SJCRH30 (cell line): ENCODE results near the gene HUNK. TPM values are rescaled to one million over a fixed set of nuclear protein-coding genes. Genes with fewer than 3 reads are reported as not detected.
"Not testable (repeated sequence)": the region's sequence is repeated elsewhere in the genome, so short reads cannot be mapped to it uniquely, and the experiment has no call there.

Source experiments
- DNase-seq, 2 experiments: peaks; one replicate each; pipeline ENCODE4 v3.0.0-alpha.2; 2015 to 2020
- H3K27ac ChIP-seq: fragments of 250-450 bp; sonication (Bioruptor Pico); 2 replicates; pipeline ENCODE4 v1.5.1; 2020; ENCODE audit warnings: mild to moderate bottlenecking, moderate library complexity
- H3K27me3 ChIP-seq: fragments of 250-450 bp; sonication (Bioruptor Pico); 2 replicates; pipeline ENCODE4 v1.5.1; 2020; ENCODE audit warnings: mild to moderate bottlenecking, moderate library complexity
- H3K36me3 ChIP-seq: fragments of 250-450 bp; sonication (Bioruptor Pico); 2 replicates; pipeline ENCODE4 v1.5.1; 2020; ENCODE audit warnings: mild to moderate bottlenecking, moderate library complexity
- H3K4me1 ChIP-seq: fragments of 250-450 bp; sonication (Bioruptor Pico); 2 replicates; pipeline ENCODE4 v1.5.1; 2020; ENCODE audit warnings: mild to moderate bottlenecking, moderate library complexity
- H3K4me3 ChIP-seq: fragments of 250-450 bp; sonication (Bioruptor Pico); 2 replicates; pipeline ENCODE4 v1.5.1; 2020; ENCODE audit warnings: mild to moderate bottlenecking, moderate library complexity
- H3K9me3 ChIP-seq: fragments of 250-450 bp; sonication (Bioruptor Pico); replicated peaks from 2 replicates; pipeline ENCODE4 v1.5.1; 2020; ENCODE audit warnings: mild to moderate bottlenecking, moderate library complexity
- total RNA-seq: library from RNA; depleted of rRNA; stranded (reverse); fragments of >200 nt; shearing (Covaris generic); gene quantifications from 2 replicates; pipeline ENCODE4 v1.2.3, GENCODE V29; 2014

Gene HUNK
- total RNA-seq, 1 experiment from 2014 or later = 38.9 TPM

DNA sequence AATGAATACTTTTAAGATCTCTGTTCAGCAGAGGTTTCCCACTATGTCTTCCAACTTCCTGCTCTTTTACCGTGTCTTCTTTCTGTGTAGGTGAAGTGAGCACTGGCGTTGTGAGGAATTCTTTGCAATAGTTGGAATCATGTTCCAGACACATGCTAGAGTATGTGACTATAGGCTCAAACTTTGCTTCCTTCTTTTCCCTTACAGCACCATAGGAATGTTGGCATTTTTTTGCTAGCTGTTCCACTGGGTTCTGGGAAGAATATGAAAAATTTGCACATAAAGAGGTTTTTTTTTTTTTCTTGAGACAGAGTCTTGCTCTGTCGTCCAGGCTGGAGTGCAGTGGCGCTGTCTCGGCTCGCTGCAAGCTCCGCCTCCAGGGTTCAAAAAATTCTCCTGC is 15.7 kb upstream of the HUNK start:
- H3K27me3 ChIP-seq = no peaks in the 10 kb centered on the region
- DNase-seq = no peak
- H3K36me3 ChIP-seq = no peaks in the 10 kb centered on the region
- no peak overlapping the region for H3K27ac ChIP-seq
- H3K9me3 ChIP-seq = no peaks in the 10 kb centered on the region; the same call in 1 of the 2 replicates
- no peak overlapping the region for H3K4me3 ChIP-seq
- H3K4me1 ChIP-seq = peaks cover 14% of the 10 kb centered on the region; the same call in 1 of the 2 replicates

DNA sequence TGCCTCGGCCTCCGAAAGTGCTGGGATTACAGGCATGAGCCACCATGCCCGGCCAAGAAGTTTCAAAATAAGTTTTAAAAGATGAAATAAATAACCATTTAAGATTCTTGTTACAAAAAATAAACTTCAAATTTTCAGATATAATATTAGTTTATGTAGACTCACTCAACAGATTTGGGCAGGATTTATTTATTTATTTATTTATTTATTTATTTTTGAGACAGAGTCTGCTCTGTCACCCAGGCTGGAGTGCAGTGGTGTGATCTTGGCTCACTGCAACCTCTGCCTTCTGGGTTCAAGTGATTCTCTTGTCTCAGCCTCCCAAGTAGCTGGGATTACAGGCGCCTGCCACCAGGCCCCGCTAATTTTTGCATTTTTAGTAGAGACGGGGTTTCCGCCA is 15.2 kb upstream of the HUNK start:
- peaks cover 14% of the 10 kb centered on the region; the same call in 1 of the 2 replicates for H3K4me1 ChIP-seq
- H3K36me3 ChIP-seq, DNase-seq, H3K27ac ChIP-seq, H3K9me3 ChIP-seq, H3K27me3 ChIP-seq, H3K4me3 ChIP-seq: not testable (repeated sequence)

DNA sequence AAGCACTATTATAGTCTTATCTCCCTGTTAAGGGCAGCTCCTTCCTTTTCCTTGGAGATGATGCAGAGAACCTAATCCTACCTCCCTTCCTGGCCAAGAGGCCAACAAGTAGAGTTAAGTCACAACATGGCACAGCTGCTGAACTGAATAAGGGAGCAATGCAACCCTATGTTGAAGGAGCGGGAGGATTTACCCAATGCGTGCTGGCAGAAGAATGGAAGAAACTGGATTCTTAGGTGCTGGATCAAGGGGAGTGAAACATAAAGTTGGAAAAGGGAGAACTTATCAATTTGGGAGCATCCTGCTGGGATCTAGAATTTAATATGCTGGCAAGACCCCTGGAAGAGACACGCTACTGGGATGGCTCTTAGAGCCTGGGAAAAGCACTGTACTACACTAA is 12.0 kb upstream of the HUNK start:
- Histone ChIP-seq H3K27ac (no peak overlapping the region), H3K4me3 (no peak overlapping the region), H3K4me1 (no peaks in the 10 kb centered on the region), H3K36me3 (no peaks in the 10 kb centered on the region), H3K9me3 (no peaks in the 10 kb centered on the region; the same call in 1 of the 2 replicates), H3K27me3 (no peaks in the 10 kb centered on the region)
- DNase-seq = no peak

DNA sequence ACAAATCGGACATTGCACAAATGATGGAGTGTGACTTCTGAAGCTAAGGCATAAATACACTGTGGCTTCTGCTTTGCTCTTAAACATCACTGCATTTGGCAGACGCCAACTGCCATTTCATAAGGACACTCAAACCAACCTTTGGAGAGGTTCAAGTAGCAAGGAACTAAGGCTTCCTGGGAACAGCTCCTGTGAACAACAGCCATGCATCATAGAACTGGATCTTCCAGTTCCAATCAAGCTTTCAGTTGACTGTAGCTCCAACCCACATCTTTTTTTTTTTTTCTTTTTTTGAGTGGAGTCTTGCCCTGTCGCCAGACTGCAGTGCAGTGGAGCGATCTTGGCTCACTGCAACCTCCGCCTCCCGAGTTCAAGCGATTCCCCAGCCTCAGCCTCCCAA is 10.7 kb upstream of the HUNK start:
- no peak for DNase-seq
- Histone ChIP-seq H3K4me1 (no peaks in the 10 kb centered on the region), H3K36me3 (no peaks in the 10 kb centered on the region), H3K27me3 (no peaks in the 10 kb centered on the region), H3K9me3 (no peaks in the 10 kb centered on the region; the same call in 1 of the 2 replicates), H3K27ac (no peak overlapping the region), H3K4me3 (no peak overlapping the region)

DNA sequence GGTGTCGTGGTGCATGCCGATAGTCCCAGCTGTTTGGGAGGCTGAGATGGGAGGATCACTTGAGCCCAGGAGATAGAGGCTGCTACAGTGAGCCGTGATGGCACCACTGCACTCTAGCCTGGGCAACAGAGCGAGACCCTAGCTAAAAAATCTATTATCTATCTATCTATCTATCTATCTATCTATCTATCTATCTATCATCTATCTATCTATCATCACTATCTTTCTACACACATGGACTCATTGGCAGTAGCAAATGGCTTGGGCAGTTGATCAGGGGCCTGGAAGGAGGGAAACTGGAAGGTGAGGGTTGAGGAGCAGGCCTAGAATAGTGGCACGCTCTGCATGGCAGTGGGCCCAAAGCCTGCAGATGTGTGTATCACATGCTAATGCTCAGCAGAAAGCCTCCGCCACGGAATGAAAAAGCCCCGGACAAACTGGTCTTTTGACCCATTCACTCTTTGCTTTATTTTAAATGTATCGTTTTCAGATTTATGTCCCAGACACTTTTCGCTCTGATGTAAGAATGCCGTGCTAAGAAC is 7.3 kb upstream of the HUNK start:
- DNase-seq = no peak
- Histone ChIP-seq H3K4me3 (no peak overlapping the region), H3K9me3 (no peaks in the 10 kb centered on the region), H3K27me3 (no peaks in the 10 kb centered on the region), H3K4me1 (no peaks in the 10 kb centered on the region), H3K27ac (no peak overlapping the region), H3K36me3 (no peaks in the 10 kb centered on the region)

- DNase-seq = peak; percentile 85 to 90
- Histone ChIP-seq H3K9me3 (no peaks in the 10 kb centered on the region), H3K36me3 (no peaks in the 10 kb centered on the region), H3K27ac (no peak overlapping the region), H3K4me3 (no peak overlapping the region), H3K4me1 (no peaks in the 10 kb centered on the region), H3K27me3 (no peaks in the 10 kb centered on the region)
Observed at GRCh38 chr21:31866077-31866511, 6.7 kb upstream of the HUNK start.

GRCh38 chr21:31869750-31870149 is 3.1 kb upstream of the HUNK start:
- H3K9me3 ChIP-seq = no peaks in the 10 kb centered on the region
- H3K27me3 ChIP-seq = no peaks in the 10 kb centered on the region
- no peak overlapping the region for H3K27ac ChIP-seq
- no peak overlapping the region for H3K4me3 ChIP-seq
- H3K36me3 ChIP-seq = 0 out of 2 replicates have a peak, but pooled peaks cover 2% of the 10 kb centered on the region
- no peak for DNase-seq
- H3K4me1 ChIP-seq = no peaks in the 10 kb centered on the region

- Histone ChIP-seq H3K27me3 (no peaks in the 10 kb centered on the region), H3K36me3 (0 out of 2 replicates have a peak, but pooled peaks cover 8% of the 10 kb centered on the region), H3K27ac (no peak overlapping the region), H3K4me1 (peaks cover 5% of the 10 kb centered on the region; the same call in 1 of the 2 replicates), H3K4me3 (no peak overlapping the region), H3K9me3 (no peaks in the 10 kb centered on the region)
- DNase-seq = no peak
Observed at GRCh38 chr21:31870472-31871193, 2.2 kb upstream of the HUNK start.

DNA sequence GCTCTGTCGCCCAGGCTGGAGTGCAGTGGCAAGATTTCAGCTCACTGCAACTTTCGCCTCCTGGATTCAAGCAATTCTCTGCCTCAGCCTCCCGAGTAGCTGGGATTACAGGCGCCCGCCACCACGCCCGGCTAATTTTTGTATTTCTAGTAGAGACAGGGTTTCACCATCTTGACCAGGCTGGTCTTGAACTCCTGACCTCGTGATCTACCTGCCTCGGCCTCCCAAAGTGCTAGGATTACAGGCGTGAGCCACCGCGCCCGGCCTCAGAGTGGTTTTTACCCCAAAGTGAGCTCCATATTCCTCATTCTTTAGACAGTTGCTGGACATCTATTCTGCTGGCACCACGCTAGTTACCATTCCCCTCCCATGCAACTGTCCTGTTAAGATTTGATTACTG is 1.4 kb upstream of the HUNK start:
- DNase-seq, H3K9me3 ChIP-seq, H3K4me3 ChIP-seq, H3K27me3 ChIP-seq, H3K4me1 ChIP-seq, H3K27ac ChIP-seq: not testable (repeated sequence)
- H3K36me3 ChIP-seq = peaks cover 12% of the 10 kb centered on the region

- Histone ChIP-seq H3K36me3 (peaks cover 18% of the 10 kb centered on the region), H3K9me3 (no peaks in the 10 kb centered on the region), H3K27me3 (no peaks in the 10 kb centered on the region), H3K4me3 (peak overlapping the region; percentile 100), H3K27ac (peak overlapping the region; percentile 93), H3K4me1 (peaks cover 10% of the 10 kb centered on the region; the same call in 1 of the 2 replicates)
- DNase-seq = no peak
Observed at GRCh38 chr21:31872072-31872451, 758 bp upstream of the HUNK start.

GRCh38 chr21:31873275-31873695 is 465 bp downstream of the HUNK start:
- Histone ChIP-seq H3K27me3 (no peaks in the 10 kb centered on the region), H3K4me1 (peaks cover 17% of the 10 kb centered on the region), H3K36me3 (peaks cover 18% of the 10 kb centered on the region), H3K9me3 (no peaks in the 10 kb centered on the region), H3K4me3 (peak overlapping the region; percentile 100), H3K27ac (peak overlapping the region; percentile 93)
- peak; percentile 59 to 61 for DNase-seq

GRCh38 chr21:31873696-31874599 is 1.1 kb downstream of the HUNK start:
- peak; percentile 78 to 84 for DNase-seq
- Histone ChIP-seq H3K9me3 (no peaks in the 10 kb centered on the region), H3K27me3 (no peaks in the 10 kb centered on the region), H3K4me3 (peak overlapping the region; percentile 100), H3K4me1 (peaks cover 24% of the 10 kb centered on the region), H3K27ac (peak overlapping the region; percentile 93), H3K36me3 (peaks cover 18% of the 10 kb centered on the region)

DNA sequence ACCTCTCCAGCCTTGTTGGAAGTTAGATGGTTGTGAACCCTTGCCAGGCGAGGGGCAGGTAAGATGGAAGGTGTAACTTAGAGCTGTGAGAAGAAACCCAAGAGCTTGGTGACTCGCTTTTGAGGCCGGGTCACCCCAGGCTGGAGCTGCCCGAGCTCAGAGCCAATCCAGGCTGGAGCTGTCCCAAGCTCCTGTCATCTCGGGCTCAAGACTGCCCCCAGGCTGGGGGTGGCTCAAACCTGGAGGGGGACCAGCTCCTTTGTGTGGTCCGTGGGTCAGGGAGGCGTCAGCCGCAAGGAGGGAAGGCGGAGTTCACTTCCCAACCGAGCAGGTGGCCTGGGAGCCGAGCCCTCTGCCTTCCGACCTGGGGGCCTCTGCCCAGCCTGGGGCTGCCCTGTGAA is 2.0 kb downstream of the HUNK start:
- no peaks in the 10 kb centered on the region for H3K27me3 ChIP-seq
- H3K4me1 ChIP-seq = peaks cover 31% of the 10 kb centered on the region
- peak; percentile 46 to 63 for DNase-seq
- peak overlapping the region; percentile 100 for H3K4me3 ChIP-seq
- peak overlapping the region; percentile 93 for H3K27ac ChIP-seq
- no peaks in the 10 kb centered on the region for H3K9me3 ChIP-seq
- H3K36me3 ChIP-seq = peaks cover 18% of the 10 kb centered on the region

DNA sequence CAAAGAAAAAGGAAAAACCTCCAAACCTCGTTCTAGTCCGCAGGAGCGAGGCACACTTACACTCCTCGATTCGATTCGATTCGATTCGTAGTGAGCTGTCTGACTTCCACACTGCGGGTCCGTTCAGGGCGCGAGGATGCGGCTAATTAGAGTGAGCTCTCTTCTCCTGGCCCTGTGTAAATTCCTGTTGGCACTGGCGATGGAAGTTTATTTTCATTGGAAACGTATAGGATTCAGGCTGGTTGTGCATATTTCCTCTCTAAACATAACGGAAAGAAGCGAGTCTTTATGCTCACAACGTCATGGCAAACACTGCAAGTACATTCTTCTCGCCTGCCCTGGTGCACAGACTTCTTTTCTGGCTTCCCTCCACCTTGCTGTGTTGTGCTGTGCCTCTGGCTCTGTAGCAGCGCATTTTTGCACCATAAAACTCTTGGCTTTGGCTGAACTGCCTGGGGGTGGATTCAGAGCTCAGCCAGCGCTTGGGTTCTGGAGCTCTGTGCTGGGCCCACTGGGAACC is 2.7 kb downstream of the HUNK start:
- peak in 1 of 2 experiments; percentile 43 for DNase-seq
- Histone ChIP-seq H3K4me1 (peaks cover 37% of the 10 kb centered on the region), H3K27ac (peak overlapping the region; percentile 93; the same call in 1 of the 2 replicates), H3K27me3 (no peaks in the 10 kb centered on the region), H3K4me3 (peak overlapping the region; percentile 100), H3K9me3 (no peaks in the 10 kb centered on the region), H3K36me3 (peaks cover 18% of the 10 kb centered on the region)
